DOHH2 (cell line): ENCODE measurements around the gene KIF7.

Experiments used
- H3F3A ChIP-seq: fragments of 200-600 bp; sonication (generic), shearing (Covaris generic); 2 replicates; pipeline ENCODE4 v1.6.0; 2016; ENCODE audit warnings: antibody characterized with exemption, mild to moderate bottlenecking; ENCODE audit not compliant: control insufficient read depth, insufficient read depth
- H3K27ac ChIP-seq: fragments of 200-600 bp; sonication (generic); 2 replicates; pipeline ENCODE4 v1.5.1; 2014; ENCODE audit warnings: low read depth, mild to moderate bottlenecking, low read length, moderate library complexity
- H3K27me3 ChIP-seq: fragments of 200-600 bp; sonication (generic); 2 replicates; pipeline ENCODE4 v1.6.1; 2014; ENCODE audit warnings: mild to moderate bottlenecking, low read length, mixed read lengths; ENCODE audit not compliant: control insufficient read depth
- H3K36me3 ChIP-seq: fragments of 200-600 bp; sonication (generic); 2 replicates; pipeline ENCODE4 v1.6.1; 2014; ENCODE audit warnings: mild to moderate bottlenecking, low read length, moderate library complexity, mixed read lengths; ENCODE audit not compliant: control insufficient read depth
- H3K4me1 ChIP-seq: fragments of 200-600 bp; sonication (generic); 2 replicates; pipeline ENCODE4 v1.6.1; 2014; ENCODE audit warnings: mild to moderate bottlenecking, low read length, mixed read lengths; ENCODE audit not compliant: control insufficient read depth
- H3K4me2 ChIP-seq: fragments of 200-600 bp; sonication (generic); 2 replicates; pipeline ENCODE4 v1.6.0; 2014; ENCODE audit warnings: mild to moderate bottlenecking, low read length, moderate library complexity
- H3K4me3 ChIP-seq: fragments of 200-600 bp; sonication (generic); 2 replicates; pipeline ENCODE4 v1.5.1; 2014; ENCODE audit warnings: mild to moderate bottlenecking, low read length, mixed read lengths
- H3K79me2 ChIP-seq: fragments of 200-600 bp; sonication (generic); 2 replicates; pipeline ENCODE4 v1.6.1; 2014; ENCODE audit warnings: mild to moderate bottlenecking, low read length, mixed read lengths; ENCODE audit not compliant: control insufficient read depth
- H3K9me2 ChIP-seq: fragments of 200-600 bp; sonication (generic); replicated peaks from 2 replicates; pipeline ENCODE4 v1.6.1; 2014; ENCODE audit warnings: mild to moderate bottlenecking, low read length, mixed read lengths; ENCODE audit not compliant: control insufficient read depth
- H3K9me3 ChIP-seq: fragments of 200-600 bp; sonication (generic); 2 replicates; pipeline ENCODE4 v1.6.1; 2014; ENCODE audit warnings: antibody characterized with exemption, low read length, mixed read lengths; ENCODE audit not compliant: control insufficient read depth, insufficient read depth
- H4K20me1 ChIP-seq: fragments of 200-600 bp; sonication (generic); 2 replicates; pipeline ENCODE4 v1.6.0; 2014; ENCODE audit warnings: low read depth, mild to moderate bottlenecking, antibody characterized with exemption, low read length, moderate library complexity; ENCODE audit not compliant: control insufficient read depth, insufficient read depth
- CTCF ChIP-seq: fragments of 200-600 bp; sonication (generic); IDR thresholded peaks from one replicate; pipeline ENCODE4 v1.5.1; 2014; ENCODE audit warnings: antibody characterized with exemption, mild to moderate bottlenecking, low read depth, low read length; ENCODE audit not compliant: poor library complexity, severe bottlenecking
- EZH2phosphoT487 ChIP-seq: fragments of 200-600 bp; sonication (generic); IDR thresholded peaks from 2 replicates; pipeline ENCODE4 v1.6.1; 2017; ENCODE audit warnings: borderline replicate concordance, mild to moderate bottlenecking, antibody characterized with exemption, low read length, moderate library complexity, mixed read lengths

The KIF7 gene

GRCh38 chr15:89625716-89626115 lies 29.6 kb downstream of the KIF7 start:
- Histone ChIP-seq H3K27ac (no peak overlapping the region), H3K27me3 (no peaks in the 10 kb centered on the region), H3K4me1 (no peaks in the 10 kb centered on the region), H3K4me2 (no peak overlapping the region), H3K9me2 (no peaks in the 10 kb centered on the region), H4K20me1 (no peaks in the 10 kb centered on the region), H3K79me2 (no peaks in the 10 kb centered on the region; the same call in 1 of the 2 replicates), H3K9me3 (no peaks in the 10 kb centered on the region), H3K4me3 (no peak overlapping the region), H3K36me3 (peaks cover 95% of the 10 kb centered on the region), H3F3A (no peaks in the 10 kb centered on the region)
- no peak for TF ChIP-seq EZH2phosphoT487
- no peak for TF ChIP-seq CTCF

GRCh38 chr15:89623165-89623564 lies 32.1 kb downstream of the KIF7 start:
- no peaks in the 10 kb centered on the region for H3K9me3 ChIP-seq
- no peaks in the 10 kb centered on the region for H3K4me1 ChIP-seq
- H3K27me3 ChIP-seq: no peaks in the 10 kb centered on the region
- TF ChIP-seq CTCF: no peak
- TF ChIP-seq EZH2phosphoT487: no peak
- peaks cover 94% of the 10 kb centered on the region for H3K36me3 ChIP-seq
- no peak overlapping the region for H3K4me3 ChIP-seq
- H3K79me2 ChIP-seq: no peaks in the 10 kb centered on the region; the same call in 1 of the 2 replicates
- H3K27ac ChIP-seq: no peak overlapping the region
- no peaks in the 10 kb centered on the region for H4K20me1 ChIP-seq
- H3K4me2 ChIP-seq: no peak overlapping the region
- no peaks in the 10 kb centered on the region for H3K9me2 ChIP-seq
- no peaks in the 10 kb centered on the region for H3F3A ChIP-seq

GRCh38 chr15:89621547-89621946 lies 33.7 kb downstream of the KIF7 start:
- Histone ChIP-seq H3K4me2 (no peak overlapping the region), H3K4me1 (no peaks in the 10 kb centered on the region), H4K20me1 (no peaks in the 10 kb centered on the region), H3K27me3 (no peaks in the 10 kb centered on the region), H3K79me2 (no peaks in the 10 kb centered on the region; the same call in 1 of the 2 replicates), H3K36me3 (peaks cover 89% of the 10 kb centered on the region), H3K9me3 (no peaks in the 10 kb centered on the region), H3K27ac (no peak overlapping the region), H3F3A (no peaks in the 10 kb centered on the region), H3K4me3 (no peak overlapping the region), H3K9me2 (no peaks in the 10 kb centered on the region)
- TF ChIP-seq CTCF: no peak
- no peak for TF ChIP-seq EZH2phosphoT487
